PC-3 (cell line): ENCODE results near the gene CLASP2.

ENCODE experiments used
- CTCF ChIP-seq: fragments of 300-600 bp; sonication (generic); conservative IDR thresholded peaks from 2 replicates; pipeline ENCODE4 v1.5.1; 2017; ENCODE audit warnings: antibody characterized with exemption, low read depth, mild to moderate bottlenecking, low read length
- EZH2phosphoT487 ChIP-seq: fragments of 300-600 bp; sonication (generic); IDR thresholded peaks from 2 replicates; pipeline ENCODE4 v1.6.1; 2018; ENCODE audit warnings: mild to moderate bottlenecking, antibody characterized with exemption, low read length, borderline replicate concordance

- TF ChIP-seq EZH2phosphoT487, result no peak
- TF ChIP-seq CTCF, result no peak
These were observed 58.1 kb downstream of the CLASP2 start for GRCh38 chr3:33659856-33660434.
